Measurements from ENCODE around the gene CGNL1. TPM values are rescaled to one million over a fixed set of nuclear protein-coding genes. Genes with fewer than 3 reads are reported as not detected.
A peak's percentile ranks its signal among the peaks of the same experiment; 100 is the strongest.

CGNL1 gene
- total RNA-seq, 2 donors from 2014 or later: 3.9 to 4.7 TPM

DNA sequence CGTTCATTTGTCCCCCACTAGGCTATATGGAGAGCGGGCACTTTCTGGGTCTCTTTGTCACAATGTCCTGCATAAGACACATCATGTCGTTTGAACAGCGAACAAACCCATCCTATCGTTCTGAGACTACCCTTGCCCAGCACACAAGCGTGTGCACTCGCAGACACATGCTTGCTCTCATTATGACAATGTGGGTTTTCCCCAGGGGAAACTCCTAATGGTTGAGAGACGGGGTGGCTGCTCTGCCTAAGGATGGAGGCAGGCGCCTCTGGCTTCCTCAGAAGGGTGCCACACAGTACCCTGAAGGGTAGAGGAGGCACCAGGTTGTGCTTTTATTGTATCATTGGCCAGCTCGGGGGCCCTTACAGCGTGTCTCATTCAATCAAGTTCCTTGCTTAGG lies 164.4 kb downstream of the CGNL1 start:
- intact Hi-C loops (cut with DNase I): no loop called here
- no peak for DNase-seq
- Histone ChIP-seq H3K27ac (no peak overlapping the region), H3K9me3 (no peaks in the 10 kb centered on the region), H3K36me3 (no peaks in the 10 kb centered on the region), H3K4me3 (no peak overlapping the region), H3K9ac (ENCODE audit: low read depth in 2 of 2, low read length in 2 of 2) (no peak overlapping the region), H3K27me3 (no peaks in the 10 kb centered on the region), H3K4me1 (peaks cover 3% of the 10 kb centered on the region)
- no peak for TF ChIP-seq CTCF (IDR thresholded peaks at IDR 0.05)

DNA sequence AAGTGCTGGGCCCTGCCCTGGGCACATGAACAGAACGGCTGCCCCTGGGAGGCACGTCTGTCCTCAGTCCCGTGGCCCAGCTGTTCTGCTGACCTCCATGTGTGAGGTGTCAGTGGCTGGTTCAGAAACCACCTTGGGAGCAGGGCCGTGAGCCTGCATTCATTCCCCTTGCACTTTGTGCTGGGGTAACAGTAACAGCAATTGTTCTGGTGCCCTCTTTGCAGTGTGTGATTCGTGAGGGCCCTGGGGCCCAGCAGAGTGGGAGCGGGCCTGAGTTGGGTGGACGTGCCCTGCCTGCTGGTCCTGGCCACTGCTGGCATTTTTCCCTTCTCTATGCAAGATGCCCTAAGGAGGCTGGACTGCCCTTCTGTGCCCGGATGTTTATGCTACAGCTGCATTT lies 165.0 kb downstream of the CGNL1 start:
- no peak for TF ChIP-seq CTCF (IDR thresholded peaks at IDR 0.05)
- Histone ChIP-seq H3K4me1 (peaks cover 3% of the 10 kb centered on the region), H3K27ac (no peak overlapping the region), H3K9me3 (no peaks in the 10 kb centered on the region), H3K36me3 (no peaks in the 10 kb centered on the region), H3K4me3 (no peak overlapping the region), H3K27me3 (no peaks in the 10 kb centered on the region), H3K9ac (ENCODE audit: low read depth in 2 of 2, low read length in 2 of 2) (no peak overlapping the region)
- intact Hi-C loops (cut with DNase I): no loop called here
- DNase-seq: no peak

DNA sequence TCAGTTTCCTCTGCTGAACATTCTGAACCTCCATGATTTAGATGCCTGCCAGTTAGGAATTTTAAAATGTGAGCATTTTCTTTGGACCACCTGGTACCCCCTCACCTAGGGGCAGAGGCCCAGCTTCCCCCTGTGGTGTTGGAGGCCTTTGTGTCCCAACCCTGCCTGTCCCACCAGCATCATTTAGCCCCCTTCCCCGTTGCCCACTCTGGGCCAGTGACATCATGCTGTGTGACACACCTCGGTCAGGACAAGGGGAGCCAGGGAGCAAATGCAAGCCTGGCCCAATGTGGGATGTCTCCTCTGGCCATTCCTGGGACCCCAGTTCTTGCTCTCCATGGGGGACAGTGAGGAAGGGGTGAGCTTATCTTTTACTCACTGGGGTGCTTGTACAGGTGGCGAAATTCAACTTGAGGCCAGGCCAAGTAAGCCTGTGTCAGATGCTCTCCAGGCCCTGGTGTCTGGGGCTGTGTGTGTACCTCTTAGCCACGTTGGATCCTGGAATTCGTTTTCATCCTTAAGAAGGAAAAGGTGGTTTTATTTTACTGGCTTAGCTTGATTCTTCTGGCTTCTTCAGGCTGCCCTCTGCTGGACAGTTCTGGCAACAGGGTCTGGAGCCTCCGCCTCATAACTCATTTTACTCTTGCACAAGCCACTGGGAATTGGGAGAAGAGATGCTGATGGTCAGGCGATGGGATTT lies 165.7 kb downstream of the CGNL1 start:
- H3K4me3 ChIP-seq: no peak overlapping the region
- H3K4me1 ChIP-seq: peaks cover 3% of the 10 kb centered on the region
- no peaks in the 10 kb centered on the region for H3K9me3 ChIP-seq
- H3K27me3 ChIP-seq: no peaks in the 10 kb centered on the region
- no peak overlapping the region for H3K27ac ChIP-seq
- H3K36me3 ChIP-seq: no peaks in the 10 kb centered on the region
- DNase-seq: peak; percentile 85
- H3K9ac ChIP-seq (ENCODE audit: low read depth in 2 of 2, low read length in 2 of 2): no peak overlapping the region
- intact Hi-C loops (cut with DNase I): no loop called here
- peak; percentile 72 for TF ChIP-seq CTCF (IDR thresholded peaks at IDR 0.05)

- DNase-seq: no peak
- intact Hi-C loops (cut with DNase I): no loop called here
- H3K27me3 ChIP-seq: no peaks in the 10 kb centered on the region
- TF ChIP-seq CTCF (IDR thresholded peaks at IDR 0.05): peak; percentile 5
- no peaks in the 10 kb centered on the region for H3K9me3 ChIP-seq
- no peak overlapping the region for H3K4me3 ChIP-seq
- no peak overlapping the region for H3K27ac ChIP-seq
- peaks cover 3% of the 10 kb centered on the region for H3K4me1 ChIP-seq
- H3K36me3 ChIP-seq: no peaks in the 10 kb centered on the region
- no peak overlapping the region for H3K9ac ChIP-seq (ENCODE audit: low read depth in 2 of 2, low read length in 2 of 2)
These were observed 166.2 kb downstream of the CGNL1 start for GRCh38 chr15:57542505-57542817.

- intact Hi-C loops (cut with DNase I): no loop called here
- Histone ChIP-seq H3K9me3 (no peaks in the 10 kb centered on the region), H3K27ac (no peak overlapping the region), H3K4me3 (no peak overlapping the region), H3K4me1 (no peaks in the 10 kb centered on the region), H3K9ac (ENCODE audit: low read depth in 2 of 2, low read length in 2 of 2) (no peak overlapping the region), H3K36me3 (no peaks in the 10 kb centered on the region), H3K27me3 (no peaks in the 10 kb centered on the region)
- DNase-seq: no peak
- TF ChIP-seq CTCF (IDR thresholded peaks at IDR 0.05): no peak
These were observed 168.7 kb downstream of the CGNL1 start for GRCh38 chr15:57544848-57545480.

All from colonic mucosa (tissue), 4 donors.